NT2/D1 (cell line): ENCODE data around the gene CST3.
"Not testable (repeated sequence)": the region's sequence is repeated elsewhere in the genome, so short reads cannot be mapped to it uniquely, and the experiment has no call there.

Experiments used
- DNase-seq: peaks from one replicate; pipeline ENCODE4 v3.0.0-alpha.2; 2011; ENCODE audit warnings: low read depth, low spot score
- H3K27me3 ChIP-seq: 2 replicates; pipeline ENCODE4 v1.6.0; 2011; ENCODE audit warnings: mild to moderate bottlenecking; ENCODE audit not compliant: insufficient read length, insufficient read depth
- H3K36me3 ChIP-seq: 2 replicates; pipeline ENCODE4 v1.6.1; 2011; ENCODE audit warnings: mild to moderate bottlenecking, low read length, mixed read lengths; ENCODE audit not compliant: insufficient read depth, insufficient read length
- H3K4me1 ChIP-seq: 2 replicates; pipeline ENCODE4 v1.5.1; 2011; ENCODE audit not compliant: insufficient read depth, insufficient read length
- H3K4me3 ChIP-seq: 2 replicates; pipeline ENCODE4 v1.5.1; 2011; ENCODE audit warnings: low read depth; ENCODE audit not compliant: insufficient read length
- H3K9ac ChIP-seq: 2 replicates; pipeline ENCODE4 v1.6.0; 2011; ENCODE audit warnings: low read depth; ENCODE audit not compliant: insufficient read length
- H3K9me3 ChIP-seq: 2 replicates; pipeline ENCODE4 v1.5.1; 2011; ENCODE audit warnings: mild to moderate bottlenecking, low read length; ENCODE audit not compliant: insufficient read depth
- SUZ12 ChIP-seq: IDR thresholded peaks from 2 replicates; pipeline ENCODE4 v1.6.1; 2011; ENCODE audit not compliant: insufficient read length, insufficient read depth; ENCODE audit errors: extremely low read depth
- YY1 ChIP-seq: IDR thresholded peaks from 2 replicates; pipeline ENCODE4 v1.6.1; 2011; ENCODE audit not compliant: insufficient read length, insufficient read depth
- ZNF274 ChIP-seq: IDR thresholded peaks from 2 replicates; pipeline ENCODE4 v1.6.1; 2011; ENCODE audit warnings: mild to moderate bottlenecking, low read depth, low read length

Gene CST3

GRCh38 chr20:23637282-23638221 is at the start of gene CST3:
Gene CST3, minus strand, starts transcription at chr20:23637955. Its CDS starts 93 bp downstream, at chr20:23637862.
- Histone ChIP-seq H3K9me3 (no peaks in the 10 kb centered on the region), H3K27me3 (peaks cover 3% of the 10 kb centered on the region), H3K4me1 (peaks cover 11% of the 10 kb centered on the region), H3K4me3 (peak within 1 kb of the TSS; percentile 68), H3K9ac (peak within 1 kb of the TSS; percentile 76), H3K36me3 (peaks cover 28% of the 10 kb centered on the region)
- TF ChIP-seq YY1 = no peak
- DNase-seq = peak; percentile 49

- Histone ChIP-seq H3K9ac (no peak overlapping the region), H3K36me3 (no peaks in the 10 kb centered on the region), H3K4me3 (no peak overlapping the region), H3K4me1 (peaks cover 8% of the 10 kb centered on the region), H3K27me3 (no peaks in the 10 kb centered on the region), H3K9me3 (no peaks in the 10 kb centered on the region)
- no peak for DNase-seq
- TF ChIP-seq SUZ12 (no peak), ZNF274 (no peak), YY1 (no peak)
These were observed 48.4 kb upstream of the CST3 start for GRCh38 chr20:23686046-23686750.

GRCh38 chr20:23685529-23685896 is 47.8 kb upstream of the CST3 start:
- H3K9ac ChIP-seq, H3K4me3 ChIP-seq, H3K27me3 ChIP-seq, DNase-seq, H3K9me3 ChIP-seq, H3K4me1 ChIP-seq, H3K36me3 ChIP-seq: not testable (repeated sequence)

GRCh38 chr20:23684261-23684660 is 46.5 kb upstream of the CST3 start:
- DNase-seq = no peak

GRCh38 chr20:23683807-23684206 is 46.1 kb upstream of the CST3 start:
- H3K36me3 ChIP-seq = no peaks in the 10 kb centered on the region
- no peaks in the 10 kb centered on the region for H3K27me3 ChIP-seq
- no peak overlapping the region for H3K4me3 ChIP-seq
- no peak for DNase-seq
- H3K9ac ChIP-seq = no peak overlapping the region
- peaks cover 4% of the 10 kb centered on the region; the same call in 1 of the 2 replicates for H3K9me3 ChIP-seq
- H3K4me1 ChIP-seq = peaks cover 8% of the 10 kb centered on the region
- no peak for TF ChIP-seq YY1

More at GRCh38 chr20:23684261-23684660, 46.5 kb upstream of the CST3 start:
- Histone ChIP-seq H3K9ac (no peak overlapping the region), H3K4me1 (peaks cover 8% of the 10 kb centered on the region), H3K4me3 (no peak overlapping the region), H3K27me3 (no peaks in the 10 kb centered on the region), H3K9me3 (peaks cover 4% of the 10 kb centered on the region; the same call in 1 of the 2 replicates), H3K36me3 (no peaks in the 10 kb centered on the region)
- TF ChIP-seq YY1 = no peak
- TF ChIP-seq SUZ12 = no peak
- no peak for TF ChIP-seq ZNF274

GRCh38 chr20:23683281-23683680 is 45.5 kb upstream of the CST3 start:
- TF ChIP-seq YY1 (no peak), ZNF274 (no peak), SUZ12 (no peak)
- no peaks in the 10 kb centered on the region for H3K36me3 ChIP-seq

GRCh38 chr20:23680146-23680545 is 42.4 kb upstream of the CST3 start:
- Histone ChIP-seq H3K36me3 (no peaks in the 10 kb centered on the region), H3K4me1 (no peaks in the 10 kb centered on the region), H3K9me3 (peaks cover 4% of the 10 kb centered on the region; the same call in 1 of the 2 replicates), H3K4me3 (no peak overlapping the region), H3K9ac (no peak overlapping the region), H3K27me3 (no peaks in the 10 kb centered on the region)
- TF ChIP-seq ZNF274 (no peak), YY1 (no peak), SUZ12 (no peak)
- DNase-seq = no peak

More at GRCh38 chr20:23683281-23683680, 45.5 kb upstream of the CST3 start:
- Histone ChIP-seq H3K4me3 (no peak overlapping the region), H3K4me1 (peaks cover 4% of the 10 kb centered on the region), H3K9me3 (peaks cover 4% of the 10 kb centered on the region; the same call in 1 of the 2 replicates), H3K9ac (no peak overlapping the region), H3K27me3 (no peaks in the 10 kb centered on the region)
- no peak for DNase-seq
